Left ventricle myocardium inferior (tissue), 1 donor: Measurements from ENCODE around the gene MAN1B1. TPM values are rescaled to one million over a fixed set of nuclear protein-coding genes. Genes with fewer than 3 reads are reported as not detected.

Experiments used
- DNase-seq: peaks from one replicate; pipeline ENCODE4 v3.0.0-alpha.2; 2020
- H3K27ac ChIP-seq: fragments of 200-600 bp; replicated peaks from 2 replicates; pipeline ENCODE4 v1.8.0; 2021
- H3K27me3 ChIP-seq: fragments of 200-600 bp; 2 replicates; pipeline ENCODE4 v1.8.0; 2021; ENCODE audit warnings: low read depth
- H3K36me3 ChIP-seq: fragments of 200-600 bp; 2 replicates; pipeline ENCODE4 v1.8.0; 2021
- H3K4me1 ChIP-seq: fragments of 200-600 bp; 2 replicates; pipeline ENCODE4 v1.8.0; 2021
- H3K4me3 ChIP-seq: fragments of 200-600 bp; 2 replicates; pipeline ENCODE4 v1.8.0; 2021; ENCODE audit warnings: mild to moderate bottlenecking, moderate library complexity
- H3K9me3 ChIP-seq: fragments of 200-600 bp; replicated peaks from 2 replicates; pipeline ENCODE4 v1.8.0; 2021
- CTCF ChIP-seq: fragments of 200-600 bp; IDR thresholded peaks from 2 replicates; pipeline ENCODE4 v1.8.0; 2021; ENCODE audit warnings: antibody characterized with exemption, mild to moderate bottlenecking, borderline replicate concordance
- intact Hi-C: fragments of 100-400 bp; cut with micrococcal nuclease; formaldehyde crosslinking; loops from one replicate; pipeline ENCODE4 v1.11.0; 2022
- total RNA-seq: library from RNA; stranded (reverse); fragmentation: NEBNext Ultra II Directional; extraction: Animal tissue kit (Norgen Biotek cat#: 25700); gene quantifications from one replicate; pipeline ENCODE4 v1.2.1, GENCODE V29; 2021
- donor health status: DM: no; HTN: yes; CAD: no; lungs with severe emphysema.

The MAN1B1 gene
- total RNA-seq, 1 donor from 2014 or later: 20.6 TPM

- Histone ChIP-seq H3K27ac (no peak overlapping the region), H3K4me3 (no peak overlapping the region), H3K9me3 (no peaks in the 10 kb centered on the region), H3K4me1 (peaks cover 30% of the 10 kb centered on the region), H3K27me3 (no peaks in the 10 kb centered on the region), H3K36me3 (peaks cover 21% of the 10 kb centered on the region)
- DNase-seq: no peak
- no peak for TF ChIP-seq CTCF
- intact Hi-C loops: no loop called here
Observed at GRCh38 chr9:137075275-137075775, 11.5 kb upstream of the MAN1B1 start.

- intact Hi-C loops: no loop called here
- DNase-seq: no peak
- peaks cover 19% of the 10 kb centered on the region for H3K4me1 ChIP-seq
- H3K4me3 ChIP-seq: peak overlapping the region; percentile 85
- H3K36me3 ChIP-seq: peaks cover 34% of the 10 kb centered on the region
- no peaks in the 10 kb centered on the region for H3K9me3 ChIP-seq
- H3K27me3 ChIP-seq: no peaks in the 10 kb centered on the region
- peak overlapping the region; percentile 68 for H3K27ac ChIP-seq
- no peak for TF ChIP-seq CTCF
Observed at GRCh38 chr9:137076636-137077009, 10.2 kb upstream of the MAN1B1 start.

- Histone ChIP-seq H3K27me3 (no peaks in the 10 kb centered on the region), H3K9me3 (no peaks in the 10 kb centered on the region), H3K36me3 (peaks cover 39% of the 10 kb centered on the region), H3K4me3 (peak within 1 kb of the TSS; percentile 85), H3K27ac (peak within 1 kb of the TSS; percentile 68), H3K4me1 (peaks cover 19% of the 10 kb centered on the region)
- intact Hi-C loops: no loop called here
- no peak for TF ChIP-seq CTCF
- peak; percentile 85 for DNase-seq
Observed at GRCh38 chr9:137077010-137077747, 9.6 kb upstream of the MAN1B1 start, which contains the start of gene UAP1L1. TSS of gene UAP1L1 (plus strand) at chr9:137077517. CDS start at chr9:137077533, 16 bp downstream.

- Histone ChIP-seq H3K27ac (peak overlapping the region; percentile 68), H3K4me1 (peaks cover 19% of the 10 kb centered on the region), H3K27me3 (no peaks in the 10 kb centered on the region), H3K4me3 (peak overlapping the region; percentile 85), H3K9me3 (no peaks in the 10 kb centered on the region), H3K36me3 (peaks cover 46% of the 10 kb centered on the region)
- intact Hi-C loops: no loop called here
- no peak for DNase-seq
- no peak for TF ChIP-seq CTCF
Observed at GRCh38 chr9:137077758-137078693, 8.8 kb upstream of the MAN1B1 start.

GRCh38 chr9:137078701-137079400, 7.9 kb upstream of the MAN1B1 start:
- TF ChIP-seq CTCF: no peak
- H3K36me3 ChIP-seq: peaks cover 49% of the 10 kb centered on the region
- H3K27me3 ChIP-seq: no peaks in the 10 kb centered on the region
- no peaks in the 10 kb centered on the region for H3K9me3 ChIP-seq
- H3K27ac ChIP-seq: no peak overlapping the region
- H3K4me3 ChIP-seq: peak overlapping the region; percentile 85
- DNase-seq: no peak
- peaks cover 19% of the 10 kb centered on the region for H3K4me1 ChIP-seq
- intact Hi-C loops: no loop called here
